OCI-M2 (cell line): ENCODE measurements around the gene ST6GAL1.
A peak's percentile ranks its signal among the peaks of the same experiment; 100 is the strongest.
"Not testable (repeated sequence)": the region's sequence is repeated elsewhere in the genome, so short reads cannot be mapped to it uniquely, and the experiment has no call there.

ENCODE experiments used
- DNase-seq: peaks from one replicate; lab custom pipeline; 2025; ENCODE audit not compliant: unreplicated experiment; lab: John Stamatoyannopoulos, UW

The ST6GAL1 gene, protein sequence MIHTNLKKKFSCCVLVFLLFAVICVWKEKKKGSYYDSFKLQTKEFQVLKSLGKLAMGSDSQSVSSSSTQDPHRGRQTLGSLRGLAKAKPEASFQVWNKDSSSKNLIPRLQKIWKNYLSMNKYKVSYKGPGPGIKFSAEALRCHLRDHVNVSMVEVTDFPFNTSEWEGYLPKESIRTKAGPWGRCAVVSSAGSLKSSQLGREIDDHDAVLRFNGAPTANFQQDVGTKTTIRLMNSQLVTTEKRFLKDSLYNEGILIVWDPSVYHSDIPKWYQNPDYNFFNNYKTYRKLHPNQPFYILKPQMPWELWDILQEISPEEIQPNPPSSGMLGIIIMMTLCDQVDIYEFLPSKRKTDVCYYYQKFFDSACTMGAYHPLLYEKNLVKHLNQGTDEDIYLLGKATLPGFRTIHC

GRCh38 chr3:186930143-186930640 is at the start of gene ST6GAL1:
Gene ST6GAL1 (plus strand): TSS chr3:186930526. CDS start chr3:187042704, 112,178 bp downstream.
- DNase-seq = peak; percentile 23

DNA sequence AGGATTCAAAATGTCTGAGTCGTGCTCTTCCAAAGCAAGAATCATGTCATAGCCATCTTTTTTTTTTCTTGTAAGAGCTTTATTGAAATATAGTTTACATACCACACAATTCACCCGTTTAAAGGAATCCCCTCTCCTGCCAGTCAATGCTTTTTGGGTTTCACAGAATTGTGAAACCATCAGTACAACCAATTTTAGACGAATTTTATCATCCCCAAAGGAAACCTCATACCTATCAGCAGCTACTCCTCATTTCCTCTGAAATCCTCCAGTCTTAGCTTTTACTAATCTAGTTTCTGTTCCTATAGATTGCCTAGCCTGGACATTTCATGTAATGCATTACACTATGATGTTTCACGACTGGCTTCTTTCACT is 48.2 kb upstream of the ST6GAL1 start:
- DNase-seq = no peak

- no peak for DNase-seq
Measured at GRCh38 chr3:186882881-186883685, 47.2 kb upstream of the ST6GAL1 start.

DNA sequence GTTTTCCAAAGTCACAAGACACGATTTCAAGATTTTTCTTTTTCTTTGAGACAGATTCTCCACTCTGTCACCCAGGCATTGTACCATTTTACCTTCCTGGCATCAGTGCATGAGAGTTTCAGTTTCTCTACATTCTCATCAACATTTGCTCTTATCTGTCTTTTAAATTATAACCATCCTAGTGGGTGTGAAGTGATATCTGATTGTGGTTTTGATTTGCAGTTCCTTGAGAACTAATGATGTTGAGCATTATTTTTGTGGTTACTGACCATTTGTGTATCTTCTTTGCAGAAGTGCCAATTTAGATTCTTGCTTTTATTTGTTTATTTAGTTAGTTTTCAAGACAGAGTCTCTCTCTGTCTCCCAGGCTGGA is 46.7 kb upstream of the ST6GAL1 start:
- DNase-seq = no peak

GRCh38 chr3:186884868-186885267 is 45.5 kb upstream of the ST6GAL1 start:
- not testable (repeated sequence) for DNase-seq

- no peak for DNase-seq
Measured at GRCh38 chr3:186886202-186886981, 43.9 kb upstream of the ST6GAL1 start.

GRCh38 chr3:186887507-186887938 is 42.8 kb upstream of the ST6GAL1 start:
- DNase-seq = not testable (repeated sequence)

- no peak for DNase-seq
Measured at GRCh38 chr3:186888569-186888968, 41.8 kb upstream of the ST6GAL1 start.

DNA sequence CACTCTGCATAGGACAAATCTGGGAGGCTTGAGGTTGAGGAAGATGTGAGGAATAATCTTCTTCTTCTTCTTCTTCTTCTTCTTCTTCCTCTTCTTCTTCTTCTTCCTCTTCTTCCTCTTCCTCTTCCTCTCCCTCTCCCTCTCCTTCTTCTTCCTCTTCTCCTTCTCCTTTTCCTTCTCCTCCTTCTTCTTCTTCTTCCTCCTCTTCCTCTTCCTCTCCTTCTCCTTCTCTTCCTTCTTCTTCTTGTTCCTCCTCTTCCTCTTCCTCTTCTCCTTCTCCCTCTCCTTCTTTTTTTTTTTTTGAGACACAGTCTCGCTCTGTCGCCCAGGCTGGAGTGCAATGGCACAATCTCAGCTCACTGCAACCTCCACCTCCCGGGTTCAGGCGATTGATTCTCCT is 40.6 kb upstream of the ST6GAL1 start:
- not testable (repeated sequence) for DNase-seq

- DNase-seq = no peak
Measured at GRCh38 chr3:186890911-186891310, 39.4 kb upstream of the ST6GAL1 start.

GRCh38 chr3:186893071-186893470 is 37.3 kb upstream of the ST6GAL1 start:
- DNase-seq = not testable (repeated sequence)

DNA sequence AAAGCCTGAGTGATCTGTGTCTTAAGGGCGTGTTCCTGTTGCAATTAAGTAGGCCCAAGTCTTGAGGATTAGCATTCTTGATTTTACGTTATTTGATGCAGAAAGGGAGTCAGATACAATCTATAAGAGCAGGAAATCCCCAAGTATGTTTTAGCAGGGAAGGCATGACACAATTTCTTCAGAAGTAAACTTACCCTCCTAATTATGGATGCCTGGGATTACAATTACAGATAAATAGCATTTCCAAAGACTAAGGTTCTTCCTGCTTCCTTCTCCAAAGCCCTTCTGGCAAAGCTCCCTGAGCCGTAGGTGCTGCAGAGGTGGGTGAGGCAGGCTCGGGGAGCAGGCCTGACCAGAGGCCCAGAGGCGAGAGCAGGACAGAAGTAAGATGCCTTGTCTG is 34.9 kb upstream of the ST6GAL1 start:
- no peak for DNase-seq

GRCh38 chr3:186896006-186896405 is 34.3 kb upstream of the ST6GAL1 start:
- no peak for DNase-seq

- no peak for DNase-seq
Measured at GRCh38 chr3:186896875-186897274, 33.5 kb upstream of the ST6GAL1 start.

DNA sequence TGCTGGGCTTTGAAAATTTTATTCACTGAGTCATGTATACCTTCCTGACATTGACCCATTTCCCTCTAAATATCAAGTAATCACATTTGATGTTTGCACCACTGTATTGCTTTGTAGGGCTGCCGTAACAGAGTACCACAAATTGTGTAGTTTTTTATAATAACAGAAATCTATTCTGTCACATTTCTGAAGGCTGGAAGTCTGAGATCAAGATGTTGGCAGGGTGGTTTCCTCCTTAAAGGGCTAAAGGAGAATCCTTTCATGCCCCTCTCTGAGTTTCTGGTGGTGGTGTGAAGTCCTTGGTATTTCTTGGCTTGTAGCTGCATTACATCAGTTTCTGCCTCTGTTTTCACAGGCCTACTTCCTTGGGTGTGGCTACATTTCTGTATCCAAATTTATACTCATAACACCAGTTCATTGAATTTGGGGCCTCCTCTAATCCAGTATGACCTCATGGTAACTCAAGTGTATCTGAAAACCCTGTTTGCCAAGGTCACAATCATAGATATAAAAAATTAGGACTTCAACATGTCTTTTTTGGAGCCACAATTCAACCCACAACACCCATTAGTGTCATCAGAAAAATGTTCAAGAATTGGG is 29.1 kb upstream of the ST6GAL1 start:
- no peak for DNase-seq

DNA sequence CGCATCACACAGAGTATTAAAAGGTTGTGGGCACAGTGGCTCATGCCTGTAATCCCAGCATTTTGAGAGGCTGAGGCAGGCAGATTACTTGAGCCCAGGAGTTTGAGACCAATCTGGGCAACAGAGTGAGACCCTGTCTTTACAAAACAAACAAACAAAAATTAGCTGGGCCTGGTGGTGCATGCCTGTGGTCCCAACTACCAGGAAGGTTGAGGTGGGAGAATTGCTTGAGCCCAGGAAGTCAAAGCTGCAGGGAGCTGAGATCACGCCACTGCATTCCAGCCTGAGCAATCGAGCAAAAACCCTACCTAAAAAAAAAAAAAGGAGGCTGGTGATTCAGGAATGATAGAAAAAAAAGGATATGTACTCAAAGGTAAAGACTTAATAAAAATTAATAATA is 28.2 kb upstream of the ST6GAL1 start:
- no peak for DNase-seq

DNA sequence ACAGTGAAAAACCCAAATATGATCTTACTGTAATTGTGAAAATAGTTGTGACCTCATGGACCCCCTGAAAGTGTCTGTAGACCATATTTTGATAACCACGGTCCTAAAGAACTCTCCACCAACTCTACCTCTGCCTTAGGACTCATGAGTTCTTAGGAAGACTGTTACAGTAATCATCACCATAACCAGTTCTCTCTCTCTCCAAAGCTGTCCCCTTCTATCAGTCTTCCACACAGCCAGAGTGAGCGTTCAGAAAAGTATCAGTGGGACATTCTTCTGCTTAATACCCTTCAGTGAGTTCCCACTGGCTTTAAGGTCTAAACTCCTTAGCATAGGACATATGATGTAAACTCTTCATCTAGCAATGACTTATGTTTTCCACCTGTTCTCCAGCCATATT is 27.6 kb upstream of the ST6GAL1 start:
- DNase-seq = no peak

DNA sequence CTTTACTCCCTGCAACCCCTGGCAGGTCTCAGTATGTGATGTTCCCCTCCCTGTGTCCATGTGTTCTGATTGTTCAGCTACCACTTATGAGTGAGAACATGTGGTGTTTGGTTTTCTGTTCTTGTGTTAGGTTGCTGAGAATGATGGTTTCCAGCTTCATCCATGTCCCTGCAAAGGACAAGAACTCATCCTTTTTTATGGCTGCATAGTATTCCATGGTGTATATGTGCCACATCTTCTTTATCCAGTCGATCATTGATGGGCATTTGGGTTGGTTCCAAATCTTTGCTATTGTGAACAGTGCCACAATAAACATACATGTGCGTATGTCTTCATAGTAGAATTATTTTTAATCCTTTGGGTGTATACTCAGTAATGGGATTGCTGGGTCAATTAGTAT is 26.6 kb upstream of the ST6GAL1 start:
- not testable (repeated sequence) for DNase-seq

DNA sequence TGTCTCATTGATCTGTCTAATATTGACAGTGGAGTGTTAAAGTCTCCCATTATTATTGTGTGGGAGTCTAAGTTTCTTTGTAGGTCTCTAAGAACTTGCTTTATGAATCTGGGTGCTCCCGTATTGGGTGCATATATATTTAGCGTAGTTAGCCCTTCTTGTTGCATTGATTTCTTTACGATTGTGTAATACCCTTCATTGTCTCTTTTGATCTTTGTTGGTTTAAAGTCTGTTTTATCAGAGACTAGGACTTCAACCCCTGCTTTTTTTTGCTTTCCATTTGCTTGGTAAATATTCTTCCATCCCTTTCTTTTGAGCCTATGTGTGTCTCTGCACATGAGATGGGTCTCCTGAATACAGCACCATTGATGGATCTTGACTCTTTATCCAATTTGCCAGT is 23.3 kb upstream of the ST6GAL1 start:
- not testable (repeated sequence) for DNase-seq

GRCh38 chr3:186909078-186909853 is 21.1 kb upstream of the ST6GAL1 start:
- peak; percentile 65 for DNase-seq
